Stimulated activated CD4-positive, alpha-beta T cell treated with anti-CD3 and anti-CD28 coated beads, Interleukin-1b, Interleukin-23, amount 100 ng/mL, for 48 hours (primary cell): Measurements from ENCODE around the gene TTC28.

Experiments
- DNase-seq: peaks from one replicate; pipeline ENCODE4 v3.0.0-alpha.2; 2020

Gene TTC28

DNA sequence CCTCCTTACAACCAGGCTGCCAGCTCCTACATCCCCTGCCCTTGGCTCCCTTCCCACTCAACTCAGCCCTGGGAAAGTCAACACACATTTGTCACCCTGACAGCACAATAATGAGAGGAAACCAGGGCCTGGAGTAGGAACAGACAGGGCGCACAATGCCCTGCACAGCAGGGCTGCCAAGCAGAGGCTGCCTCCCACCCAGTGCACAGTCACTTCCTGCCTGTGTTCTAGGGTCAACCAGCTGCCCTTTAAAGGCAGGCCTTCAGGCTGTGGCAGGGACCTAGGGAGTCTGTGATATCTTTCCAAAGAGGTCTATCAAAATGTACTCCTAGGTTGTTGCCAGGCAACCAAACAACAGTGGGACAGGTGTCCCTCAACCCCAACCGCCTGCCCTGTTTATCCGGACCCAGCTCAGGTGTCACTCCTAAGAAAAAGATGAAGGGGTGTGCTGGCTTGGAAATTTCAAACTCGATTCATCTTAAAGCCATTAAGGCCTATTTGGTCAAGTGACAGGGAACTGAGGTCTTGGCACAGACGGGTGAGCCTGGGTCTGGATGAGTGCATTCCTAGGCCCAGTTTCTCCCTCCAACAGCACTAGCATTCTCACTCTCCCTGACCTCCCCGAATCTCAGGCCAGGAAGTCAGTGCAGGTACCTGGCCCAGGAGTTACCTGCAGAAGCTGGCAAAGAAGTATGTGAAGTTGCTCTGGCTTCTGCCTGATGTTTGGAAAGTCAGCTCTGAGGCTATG, 650.3 kb downstream of the TTC28 start:
- DNase-seq, result no peak

- DNase-seq, result no peak
These were observed 651.9 kb downstream of the TTC28 start for GRCh38 chr22:28027453-28028448.

DNA sequence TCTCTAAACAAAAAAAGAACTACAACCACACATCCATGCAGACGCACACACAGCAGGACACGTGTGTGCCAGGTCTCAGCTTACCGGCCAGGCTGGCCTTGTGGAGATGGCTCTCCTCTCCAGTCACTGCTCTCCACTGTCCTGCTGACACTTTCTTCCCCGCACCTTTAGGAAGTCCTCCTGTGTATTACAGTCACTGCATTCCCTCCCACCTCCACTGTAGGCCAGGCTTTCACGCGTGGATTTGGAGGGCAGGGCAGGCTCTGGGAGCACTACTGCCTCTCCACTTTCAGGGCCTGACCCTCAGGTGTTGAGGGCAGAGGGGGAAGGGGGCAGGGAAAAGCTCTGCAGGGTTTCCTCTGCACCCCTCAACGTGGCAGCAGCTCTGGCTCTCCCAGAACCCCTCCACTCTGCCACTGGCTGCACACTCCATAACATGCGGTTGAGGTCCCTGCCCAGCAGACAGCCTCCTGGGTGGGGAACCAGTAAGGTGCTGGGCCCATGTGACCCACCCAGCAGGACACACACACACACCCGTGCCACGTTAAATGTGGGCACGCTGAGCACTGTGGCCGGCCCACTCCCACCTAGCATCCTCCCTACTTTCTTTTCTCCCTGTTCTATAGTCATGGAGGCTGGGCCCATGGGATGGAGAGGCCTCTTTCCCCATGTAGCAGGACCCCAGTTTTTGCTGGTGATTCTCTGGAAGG, 653.6 kb downstream of the TTC28 start:
- no peak for DNase-seq

GRCh38 chr22:28025333-28025732, 654.3 kb downstream of the TTC28 start:
- no peak for DNase-seq

GRCh38 chr22:28024422-28024888, 655.2 kb downstream of the TTC28 start:
- no peak for DNase-seq

- no peak for DNase-seq
These were observed 655.9 kb downstream of the TTC28 start for GRCh38 chr22:28023774-28024173.

DNA sequence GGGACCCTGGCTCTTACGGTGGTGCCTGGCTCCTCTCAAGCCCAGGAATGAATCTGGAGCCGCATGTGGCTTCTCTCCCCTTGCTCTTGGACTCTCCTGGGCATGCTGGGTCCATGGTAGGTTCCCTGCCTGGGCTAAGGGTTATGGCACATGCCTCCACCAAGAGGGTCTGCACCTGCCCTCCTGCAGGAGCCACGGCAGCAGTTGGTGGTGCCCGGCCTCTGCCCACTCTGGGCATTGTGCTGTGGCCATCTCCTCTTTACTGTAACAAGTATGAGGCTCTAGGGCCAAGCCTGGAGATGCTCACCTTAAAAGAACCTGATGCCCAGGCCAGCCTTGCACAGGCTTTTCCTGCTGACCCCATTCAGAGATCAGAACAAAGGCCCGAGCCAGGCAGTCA, 656.6 kb downstream of the TTC28 start:
- no peak for DNase-seq

DNA sequence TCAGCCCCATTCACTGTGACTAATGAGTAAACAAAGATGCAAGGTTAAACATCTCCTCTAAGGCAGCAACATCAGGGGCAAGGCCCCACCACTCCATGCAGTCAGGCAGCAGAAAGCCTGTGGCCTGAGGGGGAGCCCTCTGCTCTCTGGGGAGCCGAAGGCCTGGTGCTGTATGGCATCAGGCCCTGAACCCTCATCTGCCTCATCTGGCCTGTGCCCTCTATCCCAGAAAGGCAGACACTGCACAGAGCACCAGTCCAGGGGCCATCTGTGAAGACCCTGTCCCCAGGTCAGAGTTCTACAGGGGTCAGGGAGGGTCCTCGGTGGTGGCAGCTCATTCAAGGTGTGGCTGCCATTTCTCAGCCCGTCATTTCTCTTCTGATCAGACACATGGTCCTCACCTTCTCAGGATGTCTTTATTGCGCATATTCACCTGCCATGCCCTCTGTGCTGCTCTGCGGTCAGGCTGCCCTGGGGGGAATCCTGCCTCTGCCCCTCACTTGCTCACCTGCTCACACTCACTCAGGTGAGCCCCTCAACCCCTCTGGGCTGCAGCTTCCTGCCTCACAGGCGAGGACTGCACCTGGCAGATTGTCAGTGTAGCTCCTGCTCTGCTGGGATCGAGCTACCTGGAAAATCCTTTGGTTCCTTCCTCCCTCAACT, 657.5 kb downstream of the TTC28 start:
- DNase-seq, result no peak

- no peak for DNase-seq
These were observed 658.3 kb downstream of the TTC28 start for GRCh38 chr22:28021116-28021997.

DNA sequence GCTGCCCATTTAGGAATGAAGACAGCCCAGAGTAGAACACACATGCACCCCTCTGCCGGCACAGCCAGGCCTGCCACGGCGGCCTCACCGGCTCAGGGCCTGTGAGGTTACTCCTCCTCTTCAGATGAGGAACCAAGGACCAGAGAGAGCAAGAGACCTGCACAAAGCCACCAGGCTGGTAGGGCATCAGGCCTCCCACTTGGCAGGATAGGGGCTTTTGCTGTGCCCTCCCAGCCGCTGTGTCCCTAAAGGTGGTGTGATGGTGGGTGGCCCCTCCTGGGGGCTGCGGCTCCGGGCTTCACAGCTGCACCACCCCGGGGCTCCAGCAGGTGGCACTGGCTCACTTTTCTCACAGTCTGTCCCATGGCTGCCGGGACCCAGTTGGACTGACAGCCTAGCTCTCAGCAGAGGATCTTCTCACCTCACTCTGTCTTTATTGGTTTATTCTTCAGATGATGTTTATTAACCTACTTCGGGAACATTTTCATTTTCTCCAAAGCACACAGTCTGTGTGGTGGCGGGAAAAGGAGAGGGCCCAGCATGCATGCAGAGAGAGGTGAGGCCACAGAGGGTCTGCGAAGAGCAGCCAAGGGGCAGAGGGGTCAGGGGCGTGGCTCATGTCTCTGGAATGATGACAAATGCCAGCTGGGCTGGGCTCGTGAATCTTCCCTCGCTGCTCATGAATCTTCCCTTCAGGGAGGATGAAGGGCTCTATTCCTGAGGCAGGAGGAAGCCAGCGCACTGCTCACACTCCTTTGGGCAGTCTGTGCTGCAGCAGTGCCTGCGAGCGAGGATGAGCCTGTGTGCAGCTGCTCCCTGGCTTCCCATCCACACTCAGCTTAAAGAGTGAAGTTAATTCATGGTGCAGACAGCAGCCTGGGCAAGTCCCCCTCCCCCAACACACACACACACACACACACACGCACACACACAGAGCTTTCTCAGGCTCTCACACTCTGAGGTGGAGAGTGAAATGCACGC, 659.5 kb downstream of the TTC28 start:
- peak; percentile 60 for DNase-seq

GRCh38 chr22:28019360-28019759, 660.3 kb downstream of the TTC28 start:
- no peak for DNase-seq

DNA sequence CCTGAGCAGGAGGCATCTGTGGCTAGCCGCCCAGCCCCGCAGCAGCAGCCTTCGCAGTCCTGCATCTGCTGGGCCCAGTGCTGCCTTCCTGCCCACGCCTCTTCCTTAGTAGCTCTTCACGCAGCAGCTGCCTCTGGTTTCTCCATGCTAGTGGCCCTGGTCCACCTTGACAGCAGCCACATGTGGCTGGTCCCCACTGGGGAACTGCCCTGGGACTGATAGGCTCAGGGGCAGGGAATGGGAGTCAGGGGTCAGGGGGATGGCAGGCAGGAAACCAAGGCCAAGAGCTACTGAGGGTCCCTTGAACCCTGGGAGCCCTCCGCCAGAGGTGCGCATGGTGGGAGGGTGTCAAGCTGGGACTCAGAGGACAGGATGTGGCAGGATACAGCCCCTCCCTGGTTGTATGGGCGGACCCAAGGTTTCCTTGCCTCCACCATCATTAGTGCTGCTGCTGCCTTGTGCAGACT, 661.1 kb downstream of the TTC28 start:
- no peak for DNase-seq

DNA sequence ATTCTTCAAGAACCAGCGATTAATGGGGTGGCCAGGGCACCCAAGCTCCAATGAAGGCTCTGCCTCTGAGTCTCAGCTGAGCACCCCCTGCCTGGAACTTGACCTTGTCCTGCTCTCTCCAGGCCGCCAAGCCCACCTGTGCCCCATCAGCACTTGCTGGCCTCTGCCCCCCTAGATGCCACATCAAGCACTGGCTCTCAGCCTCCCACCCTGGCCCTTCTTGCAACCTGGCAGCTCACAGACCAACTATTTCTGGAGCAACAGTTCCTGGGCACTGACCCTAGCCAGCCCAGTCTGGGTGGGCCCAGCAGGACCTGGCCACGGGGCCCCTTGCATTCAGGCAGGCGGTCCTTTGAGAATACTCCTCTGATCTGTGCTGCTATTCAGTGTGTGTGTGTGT, 661.8 kb downstream of the TTC28 start:
- DNase-seq, result no peak

DNA sequence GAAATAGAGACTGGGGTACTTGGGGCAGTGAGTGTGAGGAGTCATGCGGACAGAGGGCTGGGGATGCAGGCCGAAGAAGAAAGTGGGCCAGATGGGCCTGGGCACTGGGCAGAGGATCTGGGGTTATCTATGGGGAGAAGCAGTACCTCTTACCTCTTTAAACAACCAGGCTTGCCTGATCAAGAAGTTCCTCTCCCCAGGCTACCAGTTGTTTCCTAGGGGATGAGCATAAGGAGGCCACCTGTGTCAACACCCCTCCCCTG, 662.2 kb downstream of the TTC28 start:
- DNase-seq, result no peak

- DNase-seq, result no peak
These were observed 662.7 kb downstream of the TTC28 start for GRCh38 chr22:28016781-28017557.

DNA sequence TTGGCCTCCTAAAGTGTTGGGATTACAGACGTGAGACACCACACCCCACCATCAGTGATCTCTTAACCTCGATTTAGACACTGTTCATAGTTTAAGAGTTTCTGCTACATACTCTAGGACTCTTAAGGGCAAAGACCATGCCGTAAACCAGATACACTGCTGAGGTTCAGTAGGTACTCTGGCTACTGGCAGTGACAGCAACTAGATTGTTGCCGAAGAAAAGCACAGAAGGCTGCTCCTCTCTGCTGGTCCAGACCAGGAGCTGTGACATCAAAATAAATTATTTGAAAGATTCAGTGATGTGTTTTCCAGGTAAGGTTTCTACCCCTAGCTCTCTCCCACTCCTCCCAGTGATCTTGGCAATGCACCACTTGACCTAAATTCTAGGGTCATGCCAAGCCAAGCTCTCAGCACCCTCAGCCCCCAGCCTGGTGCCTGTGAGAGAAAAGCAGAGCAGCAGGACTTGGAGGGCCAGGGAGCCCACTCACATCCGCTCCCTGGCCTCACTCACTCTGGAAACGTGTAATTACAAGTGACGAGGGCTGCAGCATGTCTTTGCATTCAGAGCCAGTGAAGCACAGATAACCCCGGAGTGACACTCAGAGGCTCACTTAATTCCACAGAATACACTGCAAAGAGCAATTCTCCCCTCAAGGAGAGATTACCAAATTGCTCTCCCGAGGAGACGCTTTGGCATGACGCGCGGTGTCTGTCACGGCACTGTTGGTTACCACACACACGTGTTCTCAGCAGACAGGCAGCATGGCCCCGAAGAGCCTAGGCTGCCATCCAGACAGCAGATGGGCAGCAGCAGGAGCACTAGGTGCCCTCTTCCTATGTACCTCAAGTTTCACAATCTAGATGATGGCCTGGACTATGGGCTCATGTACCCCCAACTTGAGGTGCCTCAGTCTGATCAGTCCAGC, 663.7 kb downstream of the TTC28 start:
- no peak for DNase-seq

DNA sequence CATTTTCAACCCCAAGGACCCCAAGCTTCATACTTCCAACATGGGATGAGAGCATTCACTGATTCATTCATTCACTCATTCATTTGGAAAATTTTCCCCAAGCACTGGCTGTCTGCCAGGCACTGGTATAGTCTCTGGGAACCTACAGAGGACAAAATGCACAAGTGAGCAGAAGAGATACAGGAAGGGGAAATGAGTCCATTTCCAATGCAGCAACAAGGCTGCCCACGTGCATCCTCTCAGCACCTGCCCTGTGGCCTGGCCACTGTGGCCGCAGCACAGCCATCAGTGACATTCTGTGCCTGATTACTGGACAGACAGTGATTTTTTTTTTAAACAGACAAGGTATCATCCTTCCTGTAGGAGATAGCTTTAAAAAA, 664.6 kb downstream of the TTC28 start:
- DNase-seq, result no peak

GRCh38 chr22:28014211-28015045, 665.2 kb downstream of the TTC28 start:
- no peak for DNase-seq
